T-helper 17 cell (primary cell): Measurements from ENCODE around the gene RPS14. TPM values are rescaled to one million over a fixed set of nuclear protein-coding genes. Genes with fewer than 3 reads are reported as not detected.

Experiments
- ATAC-seq: fragments of 150-1000 bp; cut with Tn5 transposase; 2 replicates; pipeline ENCODE4 v1.10.0; 2021; ENCODE audit warnings: mild to moderate bottlenecking, moderate library complexity
- DNase-seq, 3 donors: peaks; one replicate each; pipeline versions ENCODE4 v3.0.0 to v3.0.0-alpha.2; 2020 to 2021
- H3K9me3 ChIP-seq: one replicate; pipeline ENCODE4 v1.7.0; 2013; ENCODE audit warnings: low read length, mild to moderate bottlenecking; ENCODE audit not compliant: control insufficient read depth, poor library complexity, severe bottlenecking
- H3K27ac Mint-ChIP-seq: one replicate; pipeline ENCODE4 v1.8.0; 2022; ENCODE audit warnings: mild to moderate bottlenecking, moderate library complexity, mixed read lengths
- H3K27me3 Mint-ChIP-seq: one replicate; pipeline ENCODE4 v1.8.0; 2022; ENCODE audit warnings: mixed read lengths
- H3K36me3 Mint-ChIP-seq: one replicate; pipeline ENCODE4 v1.8.0; 2022; ENCODE audit warnings: low read depth, mixed read lengths
- H3K4me1 Mint-ChIP-seq: one replicate; pipeline ENCODE4 v1.8.0; 2022; ENCODE audit warnings: mild to moderate bottlenecking, mixed read lengths
- H3K4me3 Mint-ChIP-seq: one replicate; pipeline ENCODE4 v1.8.0; 2022; ENCODE audit warnings: mild to moderate bottlenecking, moderate library complexity, mixed read lengths
- total RNA-seq, 4 donors: library from RNA in 2 of 4; stranded (reverse) in 2 of 4; gene quantifications; one replicate each; pipeline ENCODE4 v1.2.3 and lab custom pipeline; 2022 to 2026

RPS14 gene
- total RNA-seq, 2 donors from 2014 or later: 3,455 to 4,953 TPM

GRCh38 chr5:150411245-150411979 lies 38.1 kb downstream of the RPS14 start:
- peak; percentile 14 for ATAC-seq
- H3K27me3 Mint-ChIP-seq: no peaks in the 10 kb centered on the region
- peak in 2 of 3 donors; percentile 28 to 55 for DNase-seq
- peaks cover 3% of the 10 kb centered on the region for H3K36me3 Mint-ChIP-seq
- H3K9me3 ChIP-seq: no peaks in the 10 kb centered on the region
- peaks cover 35% of the 10 kb centered on the region for H3K4me1 Mint-ChIP-seq
- peak overlapping the region; percentile 92 for H3K4me3 Mint-ChIP-seq
- peak overlapping the region; percentile 97 for H3K27ac Mint-ChIP-seq

GRCh38 chr5:150410524-150411244 lies 38.9 kb downstream of the RPS14 start:
- DNase-seq (peak in 1 of 3 donors; percentile 21), ATAC-seq (peak; percentile 24)
- no peaks in the 10 kb centered on the region for H3K27me3 Mint-ChIP-seq

GRCh38 chr5:150409638-150410523 lies 39.7 kb downstream of the RPS14 start:
- Mint-ChIP-seq H3K36me3 (peaks cover 5% of the 10 kb centered on the region), H3K4me3 (peak overlapping the region; percentile 92), H3K4me1 (peaks cover 38% of the 10 kb centered on the region), H3K27ac (peak overlapping the region; percentile 97), H3K27me3 (no peaks in the 10 kb centered on the region)
- H3K9me3 ChIP-seq: no peaks in the 10 kb centered on the region
- no peak for ATAC-seq
- no peak for DNase-seq

More at GRCh38 chr5:150410524-150411244, 38.9 kb downstream of the RPS14 start:
- Mint-ChIP-seq H3K4me1 (peaks cover 38% of the 10 kb centered on the region), H3K4me3 (peak overlapping the region; percentile 92), H3K36me3 (peaks cover 5% of the 10 kb centered on the region), H3K27ac (peak overlapping the region; percentile 97)
- no peaks in the 10 kb centered on the region for H3K9me3 ChIP-seq

GRCh38 chr5:150408231-150408943 lies 41.2 kb downstream of the RPS14 start:
- H3K4me3 Mint-ChIP-seq: peak overlapping the region; percentile 36
- no peaks in the 10 kb centered on the region for H3K9me3 ChIP-seq
- H3K27me3 Mint-ChIP-seq: no peaks in the 10 kb centered on the region
- peaks cover 38% of the 10 kb centered on the region for H3K4me1 Mint-ChIP-seq
- no peak for DNase-seq
- peaks cover 5% of the 10 kb centered on the region for H3K36me3 Mint-ChIP-seq
- no peak for ATAC-seq
- peak overlapping the region; percentile 97 for H3K27ac Mint-ChIP-seq

- Mint-ChIP-seq H3K27me3 (no peaks in the 10 kb centered on the region), H3K36me3 (peaks cover 6% of the 10 kb centered on the region), H3K4me3 (peak overlapping the region; percentile 36), H3K27ac (peak overlapping the region; percentile 97), H3K4me1 (peaks cover 31% of the 10 kb centered on the region)
- H3K9me3 ChIP-seq: no peaks in the 10 kb centered on the region
- no peak for DNase-seq
- ATAC-seq: no peak
Measured at GRCh38 chr5:150407096-150407720, 42.3 kb downstream of the RPS14 start.

- Mint-ChIP-seq H3K36me3 (peaks cover 6% of the 10 kb centered on the region), H3K4me1 (peaks cover 30% of the 10 kb centered on the region), H3K27me3 (no peaks in the 10 kb centered on the region), H3K27ac (peak overlapping the region; percentile 97), H3K4me3 (no peak overlapping the region)
- H3K9me3 ChIP-seq: no peaks in the 10 kb centered on the region
- ATAC-seq: no peak
- no peak for DNase-seq
Measured at GRCh38 chr5:150406723-150407095, 42.8 kb downstream of the RPS14 start.

- H3K36me3 Mint-ChIP-seq: peaks cover 10% of the 10 kb centered on the region
Measured at GRCh38 chr5:150406103-150406722, 43.3 kb downstream of the RPS14 start.

GRCh38 chr5:150404941-150405816 lies 44.4 kb downstream of the RPS14 start:
- H3K36me3 Mint-ChIP-seq: peaks cover 13% of the 10 kb centered on the region
- no peak overlapping the region for H3K4me3 Mint-ChIP-seq
- DNase-seq: no peak
- peak overlapping the region; percentile 90 for H3K27ac Mint-ChIP-seq
- no peaks in the 10 kb centered on the region for H3K9me3 ChIP-seq
- no peak for ATAC-seq
- H3K4me1 Mint-ChIP-seq: peaks cover 26% of the 10 kb centered on the region
- no peaks in the 10 kb centered on the region for H3K27me3 Mint-ChIP-seq

More at GRCh38 chr5:150406103-150406722, 43.3 kb downstream of the RPS14 start:
- DNase-seq (no peak), ATAC-seq (no peak)
- H3K9me3 ChIP-seq: no peaks in the 10 kb centered on the region
- Mint-ChIP-seq H3K4me3 (peak overlapping the region; percentile 28), H3K4me1 (peaks cover 31% of the 10 kb centered on the region), H3K27me3 (no peaks in the 10 kb centered on the region), H3K27ac (peak overlapping the region; percentile 97)

- H3K4me3 Mint-ChIP-seq: no peak overlapping the region
- H3K27ac Mint-ChIP-seq: peak overlapping the region; percentile 90
- DNase-seq (no peak), ATAC-seq (no peak)
- peaks cover 24% of the 10 kb centered on the region for H3K4me1 Mint-ChIP-seq
- H3K36me3 Mint-ChIP-seq: peaks cover 16% of the 10 kb centered on the region
- no peaks in the 10 kb centered on the region for H3K27me3 Mint-ChIP-seq
- no peaks in the 10 kb centered on the region for H3K9me3 ChIP-seq
Measured at GRCh38 chr5:150404535-150404934, 45.0 kb downstream of the RPS14 start.

- Mint-ChIP-seq H3K4me3 (peak overlapping the region; percentile 25), H3K4me1 (peaks cover 24% of the 10 kb centered on the region), H3K36me3 (peaks cover 16% of the 10 kb centered on the region), H3K27ac (peak overlapping the region; percentile 90), H3K27me3 (no peaks in the 10 kb centered on the region)
- ATAC-seq (no peak), DNase-seq (no peak)
- H3K9me3 ChIP-seq: no peaks in the 10 kb centered on the region
Measured at GRCh38 chr5:150404121-150404520, 45.4 kb downstream of the RPS14 start.

- Mint-ChIP-seq H3K4me3 (no peak overlapping the region), H3K36me3 (peaks cover 19% of the 10 kb centered on the region), H3K27me3 (no peaks in the 10 kb centered on the region), H3K27ac (peak overlapping the region; percentile 90), H3K4me1 (peaks cover 20% of the 10 kb centered on the region)
- no peak for DNase-seq
- ATAC-seq: no peak
- no peaks in the 10 kb centered on the region for H3K9me3 ChIP-seq
Measured at GRCh38 chr5:150402901-150403342, 46.6 kb downstream of the RPS14 start.
